GM21737 (cell line): Measurements from ENCODE around the gene TMEM203.

Experiments used
- ATAC-seq: cut with Tn5 transposase; IDR thresholded peaks from one replicate; pipeline ENCODE4 v1.9.1; 2021; ENCODE audit warnings: mild to moderate bottlenecking, moderate library complexity; ENCODE audit not compliant: unreplicated experiment

Gene TMEM203

DNA sequence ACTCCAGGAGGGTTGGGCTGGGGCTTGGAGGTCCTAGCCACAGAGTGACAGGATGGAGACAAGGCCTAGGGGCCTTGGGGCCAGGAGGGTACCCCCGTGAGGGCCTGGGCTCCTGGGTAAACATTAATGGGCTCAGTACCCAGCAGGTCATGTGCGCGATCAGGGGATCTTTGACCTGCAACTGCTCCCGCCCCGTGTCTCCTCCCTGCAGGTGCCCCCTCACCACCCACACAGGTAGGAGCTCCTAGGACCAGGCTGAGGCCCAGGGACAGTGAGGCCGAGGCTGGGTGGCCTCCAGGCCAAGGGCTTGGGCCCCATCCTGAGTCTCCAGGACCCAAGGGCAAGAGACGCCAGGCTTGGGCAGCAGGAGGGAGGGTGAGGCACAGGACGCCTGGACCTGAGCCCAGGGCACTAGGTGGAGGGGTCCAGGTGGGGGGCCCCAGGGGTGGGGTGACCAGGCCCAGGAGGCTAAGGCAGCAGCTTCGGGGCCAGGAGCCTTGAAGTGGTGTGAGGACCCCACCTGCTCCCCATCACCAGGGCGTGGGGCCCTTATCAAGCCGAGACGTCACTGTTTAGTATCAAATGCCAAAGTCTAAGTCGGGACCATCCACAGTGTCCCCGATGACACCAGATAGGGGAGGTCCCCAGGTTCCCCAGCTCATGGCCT is 25.4 kb upstream of the TMEM203 start, which contains the start of gene SLC34A3:
TSS of gene SLC34A3 (plus strand) at position 197 of the 667 bp plus-strand sequence. CDS start 802 bp downstream, outside the sequence.
- ATAC-seq: no peak

DNA sequence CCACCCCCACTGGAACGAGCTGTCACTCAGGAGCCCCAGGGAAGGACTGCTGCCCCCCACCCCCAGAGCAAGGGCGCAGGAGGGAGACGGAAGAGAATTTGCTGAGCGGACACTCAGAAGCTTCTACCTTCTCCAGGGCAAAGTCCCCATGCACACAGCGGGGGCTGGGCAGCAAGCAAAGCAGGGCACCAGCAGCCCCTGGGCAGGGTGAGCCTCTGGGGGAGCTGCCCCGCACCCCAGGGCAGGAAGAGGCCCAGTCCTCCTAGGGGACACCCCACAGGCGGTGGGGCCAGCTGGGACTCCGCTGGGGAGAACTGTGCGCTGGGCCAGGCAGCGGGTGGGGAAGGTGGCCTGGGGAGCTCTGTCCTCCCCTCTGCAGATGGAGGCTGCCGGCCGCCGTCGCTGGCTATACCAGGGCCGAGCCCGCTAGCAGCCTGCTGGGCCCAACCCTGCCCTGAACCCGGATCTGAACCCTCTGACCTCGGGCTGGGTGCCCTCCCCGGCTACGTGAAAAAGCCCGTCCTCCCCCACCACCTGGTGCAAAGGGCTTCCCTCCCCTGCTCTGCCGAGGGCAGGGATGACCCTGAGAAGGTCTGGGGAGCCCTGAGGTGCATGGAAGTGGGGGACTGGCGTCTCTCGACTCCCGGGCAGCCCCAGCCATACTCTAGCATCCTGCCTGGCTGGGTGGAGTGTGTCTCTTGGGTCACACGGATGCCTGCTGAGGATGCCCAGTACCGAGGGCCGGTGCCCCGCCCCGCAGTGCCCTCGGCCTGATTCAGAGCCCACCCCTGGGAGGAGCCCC is 24.7 kb upstream of the TMEM203 start:
- no peak for ATAC-seq

DNA sequence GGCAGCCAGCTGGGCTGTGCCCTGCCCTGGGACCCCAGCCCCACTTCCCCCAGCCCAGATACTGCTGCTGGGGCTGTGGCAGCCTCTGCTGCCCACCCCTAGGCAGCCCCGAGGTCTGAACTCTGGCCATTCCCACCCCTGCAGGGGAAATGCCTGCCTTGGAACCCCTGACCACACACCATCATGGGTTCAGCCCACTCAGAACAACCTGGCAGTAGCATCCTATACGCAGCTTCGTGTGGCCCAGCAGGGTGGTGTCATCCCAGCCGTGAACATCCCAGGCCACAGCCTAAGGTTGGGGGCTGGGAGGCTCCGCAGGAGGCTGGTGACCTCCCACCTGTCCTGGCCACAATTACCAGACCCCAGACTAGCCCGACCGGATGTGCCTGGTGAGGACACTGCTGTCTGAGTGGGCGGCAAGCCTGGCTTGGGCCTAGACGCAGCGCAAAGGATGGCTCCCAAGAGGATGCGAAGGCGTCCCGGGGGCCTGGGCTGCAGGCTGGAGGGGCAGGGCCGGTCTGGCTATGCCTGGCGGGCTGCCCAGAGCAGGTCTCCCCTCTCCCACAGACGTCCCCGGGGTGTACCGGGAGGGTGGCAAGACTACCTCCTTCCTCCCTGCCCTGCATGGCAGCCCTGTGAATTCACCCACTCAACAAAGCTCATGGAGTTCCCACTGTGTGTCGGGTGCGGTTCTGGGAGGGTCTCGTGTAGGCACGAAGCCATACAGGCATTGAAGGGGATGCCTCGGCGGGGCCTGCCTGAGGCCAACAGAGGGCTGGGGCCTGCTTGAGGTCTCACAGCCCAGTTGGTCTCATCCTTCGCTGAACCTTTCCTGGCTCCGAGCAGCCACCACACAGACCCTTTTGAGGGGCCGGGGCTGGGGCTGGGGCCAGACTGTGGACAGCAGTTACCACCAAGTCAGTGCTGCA is 23.8 kb upstream of the TMEM203 start:
- no peak for ATAC-seq

DNA sequence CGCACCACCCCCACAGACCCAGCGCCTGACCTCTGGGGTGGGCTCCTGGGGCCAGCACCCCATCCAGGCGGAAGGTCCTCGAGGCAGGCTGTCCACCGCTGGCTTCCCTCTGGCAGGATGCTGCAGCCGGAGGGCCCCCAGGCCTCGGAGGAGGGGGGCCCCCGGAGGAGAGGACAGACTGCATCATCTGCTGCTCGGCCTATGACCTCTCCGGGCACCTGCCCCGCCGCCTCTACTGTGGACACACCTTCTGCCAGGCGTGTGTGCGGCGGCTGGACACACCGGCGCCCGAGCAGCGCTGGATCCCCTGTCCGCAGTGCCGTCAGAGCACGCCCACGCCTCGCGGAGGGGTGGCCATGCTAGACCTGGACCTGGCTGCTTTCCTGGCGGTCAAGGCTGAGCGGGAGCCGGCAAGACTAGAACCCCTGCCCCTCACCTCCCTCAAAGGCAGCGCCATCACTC is 23.1 kb upstream of the TMEM203 start:
- ATAC-seq: no peak

DNA sequence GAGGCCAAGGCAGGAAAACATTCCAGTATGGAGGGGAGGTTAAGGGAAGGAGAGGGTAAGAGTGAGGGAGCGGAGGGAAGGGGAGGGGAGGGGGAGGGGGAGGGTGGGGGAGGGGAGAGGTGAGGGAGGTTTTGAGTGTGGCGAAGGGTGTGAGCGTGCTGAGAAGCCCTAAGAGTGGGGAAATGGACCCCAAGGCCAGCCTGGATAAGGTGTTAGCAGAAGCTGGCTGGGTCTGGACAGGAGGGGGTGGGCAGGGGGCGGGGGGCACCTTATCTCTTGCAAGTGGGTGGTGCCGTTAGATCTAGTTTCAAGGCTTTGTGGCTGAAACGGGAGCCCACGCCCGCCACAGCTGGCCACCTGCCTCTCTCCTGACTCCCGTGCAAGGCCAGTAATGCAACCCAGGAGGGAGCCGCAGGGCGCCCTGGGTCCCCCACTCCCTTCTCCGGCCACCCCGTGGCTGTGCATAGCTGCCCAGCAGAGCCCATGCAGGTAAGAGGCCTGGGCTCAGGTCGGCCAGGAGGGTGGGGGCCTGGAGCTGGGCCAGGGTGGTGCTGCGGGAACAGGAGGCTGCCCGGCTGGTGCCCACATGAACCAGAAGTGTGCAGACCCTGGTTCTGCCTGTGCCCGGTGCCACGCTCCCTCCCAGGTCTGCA is 22.5 kb upstream of the TMEM203 start:
- no peak for ATAC-seq

DNA sequence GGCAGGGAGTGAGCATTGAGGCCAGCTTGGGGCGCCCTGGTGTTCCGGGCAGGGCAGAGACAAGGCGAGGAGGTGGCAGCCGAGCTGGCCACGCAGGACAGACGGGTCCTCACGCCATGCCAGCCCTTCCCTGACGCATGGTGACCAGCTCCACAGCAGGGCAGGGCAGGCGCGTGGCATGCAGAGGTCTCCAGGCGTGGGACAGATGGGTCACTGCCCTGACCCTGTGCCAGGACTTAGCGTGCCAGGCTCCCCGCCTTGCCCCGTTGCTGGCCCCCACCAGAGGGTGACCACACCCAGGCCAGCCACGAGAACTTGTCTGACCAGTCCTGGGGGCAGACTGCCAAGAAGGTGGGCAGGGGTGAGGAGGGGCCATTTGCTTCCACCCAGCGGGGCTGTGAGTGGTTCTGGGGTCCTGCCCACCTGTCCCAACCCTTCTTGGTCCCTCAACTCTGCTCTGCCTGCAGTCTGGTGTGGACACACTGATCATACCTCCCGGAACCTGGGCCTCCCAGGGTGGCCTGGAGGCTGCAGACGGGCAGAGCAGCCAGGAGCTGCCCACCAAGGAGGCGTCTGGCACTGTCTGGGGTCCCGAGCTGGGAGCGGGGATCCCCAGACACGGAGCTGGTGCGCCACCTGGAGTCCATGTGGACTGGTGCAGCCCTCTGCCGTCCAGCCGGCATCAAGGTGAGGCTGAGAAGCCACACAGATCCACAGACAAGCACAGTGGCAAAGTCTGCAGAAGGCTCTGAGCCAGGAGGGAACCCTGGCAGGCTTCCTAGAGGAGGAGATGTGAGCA is 21.8 kb upstream of the TMEM203 start, which contains the start of gene RNF224:
TSS of gene RNF224 (plus strand) at position 449 of the 799 bp plus-strand sequence. CDS start 834 bp downstream, outside the sequence.
- no peak for ATAC-seq

DNA sequence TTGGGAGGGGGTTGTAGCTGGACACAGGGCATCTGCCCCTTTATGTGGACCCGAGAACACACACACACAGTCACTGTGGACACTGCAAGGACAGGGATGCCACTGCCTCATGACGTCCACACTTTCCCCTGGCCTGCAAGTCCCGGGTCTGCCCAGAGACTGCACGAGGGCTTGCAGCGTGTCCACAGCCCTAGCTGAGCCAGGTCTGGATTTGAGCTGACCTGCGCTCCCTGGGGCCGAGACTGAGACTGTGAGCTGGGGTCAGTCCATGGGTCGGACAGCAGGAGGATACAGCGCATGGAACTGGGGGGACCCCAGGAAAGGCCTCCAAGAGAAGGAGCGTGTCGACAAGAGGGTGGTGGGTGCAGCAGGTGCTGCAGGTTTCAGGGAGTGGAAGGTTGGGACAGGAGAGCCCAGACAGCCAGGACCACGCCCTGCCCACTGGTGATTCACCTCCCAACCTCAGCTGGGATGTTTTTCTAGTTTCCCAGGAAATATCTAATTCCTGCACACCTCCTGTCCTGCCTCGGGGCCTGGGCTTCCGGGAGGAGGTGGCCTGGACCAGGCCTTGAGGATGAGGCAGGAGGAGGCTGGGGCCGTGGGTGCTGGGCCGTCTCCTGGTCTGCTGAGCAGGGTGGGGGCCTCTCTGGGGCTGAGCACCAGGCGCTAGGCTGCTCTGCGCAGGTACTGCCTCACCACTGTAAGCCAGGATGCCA is 21.0 kb upstream of the TMEM203 start:
- no peak for ATAC-seq

DNA sequence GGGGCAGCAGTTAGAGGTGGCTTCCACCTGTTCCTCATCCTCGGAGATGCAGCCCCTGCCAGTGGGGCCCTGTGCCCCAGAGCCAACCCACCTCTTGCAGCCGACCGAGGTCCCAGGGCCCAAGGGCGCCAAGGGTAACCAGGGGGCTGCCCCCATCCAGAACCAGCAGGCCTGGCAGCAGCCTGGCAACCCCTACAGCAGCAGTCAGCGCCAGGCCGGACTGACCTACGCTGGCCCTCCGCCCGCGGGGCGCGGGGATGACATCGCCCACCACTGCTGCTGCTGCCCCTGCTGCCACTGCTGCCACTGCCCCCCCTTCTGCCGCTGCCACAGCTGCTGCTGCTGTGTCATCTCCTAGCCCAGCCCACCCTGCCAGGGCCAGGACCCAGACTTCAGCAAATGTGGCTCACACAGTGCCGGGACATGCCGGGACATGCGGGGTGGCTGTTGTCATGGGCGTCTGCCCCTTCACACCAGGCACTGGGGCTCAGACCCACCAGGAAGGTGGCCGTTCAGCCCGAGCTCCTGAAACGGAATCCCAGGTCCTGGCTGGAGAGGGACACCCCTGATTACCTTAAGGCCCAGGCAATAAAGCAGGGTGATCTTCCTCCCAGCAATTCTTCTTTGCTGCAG is 20.4 kb upstream of the TMEM203 start:
- no peak for ATAC-seq

DNA sequence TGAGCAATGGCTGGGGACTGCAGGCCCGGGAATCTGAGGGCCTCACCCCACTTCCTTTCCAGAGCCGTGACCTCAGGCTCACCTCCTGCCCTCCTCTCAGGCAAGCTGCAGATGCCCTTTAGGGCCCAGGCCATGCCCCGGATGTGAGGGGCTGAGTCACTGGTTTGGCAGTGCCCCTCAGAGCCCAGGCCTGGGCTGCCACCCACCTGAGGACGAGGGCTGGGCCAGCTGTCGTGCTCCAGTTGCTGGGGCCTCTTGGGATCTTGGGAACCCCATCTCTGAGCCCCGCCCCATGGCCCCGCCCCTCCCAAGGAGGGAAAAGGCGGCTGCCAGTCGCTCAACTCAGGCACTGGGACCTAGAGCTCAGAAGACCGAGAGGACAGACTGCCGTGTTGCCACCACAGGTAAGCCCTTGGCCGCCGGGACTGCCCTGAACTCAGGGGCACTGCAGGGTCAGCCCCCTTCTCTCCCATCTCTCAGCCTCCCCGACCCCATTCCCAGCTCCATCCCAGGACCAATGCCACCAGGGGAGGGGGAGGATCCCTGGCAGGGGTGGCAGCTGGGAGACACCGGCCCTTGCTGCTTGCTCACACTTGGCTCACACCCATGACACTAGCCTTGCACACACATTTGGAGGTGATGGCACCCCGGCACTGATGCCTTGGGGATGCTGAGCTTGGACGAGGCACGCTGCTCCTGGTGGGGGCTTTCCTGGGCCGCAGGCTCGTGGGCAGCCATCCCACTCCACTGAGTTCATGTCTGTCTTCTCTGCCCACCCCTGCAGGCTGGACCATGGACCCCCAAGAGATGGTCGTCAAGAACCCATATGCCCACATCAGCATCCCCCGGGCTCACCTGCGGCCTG is 19.6 kb upstream of the TMEM203 start, which contains the start of gene CYSRT1:
TSS of gene CYSRT1 (plus strand) at position 345 of the 865 bp plus-strand sequence. CDS start at position 793, 448 bp downstream.
- ATAC-seq: no peak

DNA sequence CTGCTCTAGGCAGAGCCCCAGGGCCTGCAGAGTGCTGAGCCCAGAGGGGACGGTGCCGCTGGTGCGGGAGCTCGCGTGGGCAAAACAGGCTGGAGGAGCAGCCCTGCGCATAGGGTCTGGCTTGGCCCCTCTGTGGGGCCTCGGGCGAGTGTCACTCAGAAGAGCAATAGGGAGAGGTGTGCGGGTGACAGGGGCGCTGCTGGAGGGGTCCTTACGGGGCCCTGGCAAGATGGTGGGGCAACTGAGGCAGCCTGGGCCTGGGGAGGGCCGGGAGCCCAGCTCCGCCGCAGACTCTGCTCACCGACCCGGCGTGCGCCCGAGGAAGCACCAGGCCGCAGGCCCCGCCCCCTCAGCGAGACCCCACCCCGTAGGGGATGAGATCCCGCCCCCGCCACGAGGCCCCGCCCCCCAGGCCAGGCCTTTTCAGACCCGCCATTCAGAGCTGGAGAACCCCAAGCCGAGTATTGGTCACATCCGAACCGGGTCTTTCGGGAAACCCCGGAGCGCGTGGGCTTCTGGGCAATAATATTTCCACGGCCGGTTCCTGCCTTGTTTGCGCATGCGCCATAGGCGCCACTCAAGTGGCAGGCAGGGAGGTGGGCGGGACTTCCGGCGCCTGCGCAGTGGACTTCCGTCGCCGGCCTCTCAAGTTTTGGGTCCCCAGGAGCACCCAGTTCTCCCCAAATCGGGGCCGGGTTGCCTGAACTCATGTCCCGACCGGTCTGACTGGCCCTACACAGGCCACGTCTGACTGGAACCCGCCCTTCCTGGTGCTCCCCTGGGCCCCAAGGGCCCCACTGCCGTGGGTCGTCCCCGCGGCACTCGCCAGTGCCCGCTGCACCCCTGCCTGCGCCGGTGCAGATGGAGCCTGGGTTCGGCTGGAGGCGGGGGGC is 17.9 kb upstream of the TMEM203 start:
- peak; percentile 63 for ATAC-seq

DNA sequence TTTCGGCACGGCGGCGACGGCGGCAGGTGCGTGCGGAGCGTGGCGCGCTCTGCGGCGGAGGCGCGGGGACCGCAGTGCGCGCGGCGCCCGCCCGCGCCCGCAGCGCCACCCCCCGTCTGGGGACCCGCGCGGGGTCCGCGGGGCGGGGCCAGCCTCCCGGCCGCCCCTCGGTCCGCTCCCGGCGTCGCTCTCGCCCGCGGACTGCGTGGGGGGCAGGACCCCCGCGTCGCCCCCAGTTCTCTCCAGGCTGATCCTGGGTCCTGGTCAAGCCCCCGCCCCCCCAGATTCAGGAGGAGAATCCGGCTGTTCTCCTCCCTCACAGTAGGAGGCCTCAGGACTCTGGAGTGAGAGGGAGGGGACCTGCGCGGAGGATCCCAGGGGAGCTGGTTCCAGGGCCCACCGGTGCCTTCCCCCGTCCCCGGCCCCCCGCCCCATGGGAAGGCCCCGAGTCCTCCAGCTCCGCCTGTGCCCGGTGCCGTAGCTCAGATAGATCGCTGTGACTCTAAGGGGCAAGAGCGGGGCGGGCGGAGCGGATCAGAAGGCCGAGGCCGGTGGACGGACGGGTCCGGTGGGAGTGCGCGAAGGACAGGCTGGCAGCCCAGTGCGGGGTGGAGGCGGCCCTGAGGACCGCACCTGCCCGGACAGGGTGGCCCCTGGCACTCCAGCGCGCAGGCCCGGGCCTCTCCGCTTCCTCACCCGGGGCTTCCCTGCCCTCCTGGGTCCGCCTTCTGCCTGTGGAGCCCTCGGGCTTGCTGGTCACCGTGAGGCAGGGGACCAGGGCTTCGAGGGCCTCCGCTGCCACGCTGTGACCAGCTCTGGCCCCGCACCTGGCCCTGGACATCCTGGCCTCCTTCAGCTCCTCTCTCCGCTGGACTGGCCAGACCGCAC is 17.0 kb upstream of the TMEM203 start, which contains the start of gene RNF208:
TSS of gene RNF208 (minus strand) at position 51 of the 888 bp plus-strand sequence. CDS start 1,028 bp downstream, outside the sequence.
- no peak for ATAC-seq

DNA sequence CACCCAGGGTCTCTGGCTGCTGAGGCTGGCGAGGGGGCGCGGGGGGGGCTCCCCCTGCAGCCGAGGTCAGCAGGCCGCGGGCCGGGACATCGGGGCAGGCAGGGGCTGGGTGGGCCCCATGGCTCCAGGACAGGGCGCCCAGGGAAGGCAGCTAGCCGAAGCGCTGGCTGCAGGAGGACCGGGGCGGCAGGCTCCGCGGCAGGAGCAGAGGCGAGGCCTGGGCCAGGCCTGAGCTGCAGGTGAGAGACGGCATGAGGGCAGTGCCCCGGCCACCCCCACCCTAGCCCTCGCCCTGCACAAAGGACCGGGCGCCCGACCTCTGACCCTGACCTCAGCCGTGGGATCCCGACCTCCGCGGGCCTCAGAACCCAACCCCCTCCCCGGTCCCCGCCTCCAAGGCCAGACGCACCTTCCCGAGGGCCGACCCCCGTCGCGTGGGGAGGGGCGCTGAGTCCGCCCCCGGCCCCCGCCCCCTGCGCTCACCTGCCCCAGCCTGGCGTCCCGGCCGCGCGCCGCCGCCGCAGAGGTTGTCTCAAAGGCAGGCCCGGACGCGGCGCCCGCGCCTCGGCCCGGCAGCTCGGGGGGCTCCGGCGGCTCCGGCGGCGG is 16.2 kb upstream of the TMEM203 start:
- no peak for ATAC-seq

DNA sequence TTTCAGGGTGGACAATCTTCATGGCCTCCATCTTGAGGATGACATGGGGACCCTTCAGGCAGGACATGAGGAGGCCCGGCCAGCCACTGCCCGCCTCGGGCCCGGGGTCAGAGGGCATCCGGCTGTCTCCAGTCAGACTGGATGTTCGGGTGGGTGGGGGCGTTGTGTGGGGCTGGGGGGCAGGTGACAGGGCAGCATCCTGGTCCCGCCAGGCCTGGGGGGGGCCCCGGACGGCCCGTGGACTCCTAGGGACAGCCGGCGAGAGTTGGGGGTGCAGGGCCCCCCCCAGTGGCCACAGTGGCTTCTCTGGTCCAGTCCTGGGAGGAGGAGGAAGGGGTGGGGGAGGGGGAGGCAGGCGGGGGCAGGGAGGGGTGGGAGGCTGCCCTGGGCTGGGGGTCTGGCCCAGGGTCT is 15.7 kb upstream of the TMEM203 start:
- no peak for ATAC-seq

DNA sequence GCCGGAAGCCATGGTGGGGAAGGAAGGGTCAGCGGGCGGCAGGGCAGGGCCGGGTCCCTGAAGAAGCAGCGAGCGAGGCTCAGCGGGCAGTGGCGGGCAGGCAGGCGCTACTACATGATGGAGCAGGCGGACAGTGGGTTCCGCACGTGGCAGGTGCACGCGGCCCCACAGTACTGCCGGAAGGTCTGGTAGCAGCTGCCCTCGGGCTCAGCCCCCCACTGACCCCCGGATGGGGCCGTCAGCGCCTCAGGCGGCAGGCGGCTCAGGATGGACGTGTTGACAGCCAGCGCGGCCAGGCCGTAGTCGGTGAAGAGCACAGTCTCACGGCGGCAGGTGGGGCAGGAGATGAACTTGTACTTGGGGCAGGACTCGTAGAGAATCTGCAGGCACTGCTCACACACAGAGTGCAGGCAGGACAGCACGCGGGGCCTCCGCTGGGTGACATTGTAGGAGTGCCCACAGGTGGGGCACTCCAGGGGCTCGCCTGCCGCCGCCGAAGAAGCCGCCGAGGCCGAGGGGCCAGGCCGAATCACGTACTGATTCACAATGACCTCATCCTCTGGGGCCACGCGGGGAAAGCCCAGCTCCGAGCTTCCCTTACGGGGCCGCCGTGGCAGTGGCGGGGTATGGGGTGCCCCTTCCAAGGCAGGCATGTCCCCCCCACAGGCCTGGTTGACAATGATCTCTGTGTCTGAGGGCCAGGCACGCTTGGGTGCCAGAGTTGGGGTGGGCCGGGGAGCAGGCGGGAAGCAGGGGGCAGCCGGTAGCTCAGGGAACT is 15.1 kb upstream of the TMEM203 start:
- ATAC-seq: no peak
